NCI-H526 treated with DMSO at 0.1 percent for 48 hours (cell line): Measurements from ENCODE around the gene RAB5IF.
"Not testable (repeated sequence)": the region's sequence is repeated elsewhere in the genome, so short reads cannot be mapped to it uniquely, and the experiment has no call there.

Source experiments
- DNase-seq: peaks from one replicate; lab custom pipeline; 2025; lab: John Stamatoyannopoulos, UW

The RAB5IF gene

GRCh38 chr20:36629719-36630681 lies 24.4 kb downstream of the RAB5IF start:
- no peak for DNase-seq

GRCh38 chr20:36631646-36632045 lies 26.1 kb downstream of the RAB5IF start:
- no peak for DNase-seq

- DNase-seq: no peak
Measured at GRCh38 chr20:36632147-36632486, 26.5 kb downstream of the RAB5IF start.

GRCh38 chr20:36632487-36633284 lies 27.1 kb downstream of the RAB5IF start:
- no peak for DNase-seq

- no peak for DNase-seq
Measured at GRCh38 chr20:36633285-36633772, 27.8 kb downstream of the RAB5IF start.

- DNase-seq: no peak
Measured at GRCh38 chr20:36634342-36634741, 28.8 kb downstream of the RAB5IF start.

GRCh38 chr20:36638876-36639400 lies 33.4 kb downstream of the RAB5IF start:
- DNase-seq: not testable (repeated sequence)

GRCh38 chr20:36641506-36641843 lies 35.9 kb downstream of the RAB5IF start:
- no peak for DNase-seq

GRCh38 chr20:36642136-36642535 lies 36.6 kb downstream of the RAB5IF start:
- no peak for DNase-seq

- no peak for DNase-seq
Measured at GRCh38 chr20:36644032-36644705, 38.6 kb downstream of the RAB5IF start.

GRCh38 chr20:36644706-36645095 lies 39.1 kb downstream of the RAB5IF start:
- DNase-seq: no peak

GRCh38 chr20:36645353-36645752 lies 39.8 kb downstream of the RAB5IF start:
- no peak for DNase-seq

GRCh38 chr20:36645998-36646397 lies 40.4 kb downstream of the RAB5IF start, which contains the start of gene SLA2:
TSS of gene SLA2 (minus strand) at chr20:36646196. CDS start at chr20:36641335, 4,861 bp downstream.
- no peak for DNase-seq

GRCh38 chr20:36646678-36647077 lies 41.1 kb downstream of the RAB5IF start:
- DNase-seq: peak; percentile 60

GRCh38 chr20:36647196-36648121 lies 41.9 kb downstream of the RAB5IF start:
- no peak for DNase-seq

GRCh38 chr20:36653456-36653855 lies 47.9 kb downstream of the RAB5IF start:
- DNase-seq: no peak

GRCh38 chr20:36654506-36654905 lies 48.9 kb downstream of the RAB5IF start:
- DNase-seq: no peak

- DNase-seq: no peak
Measured at GRCh38 chr20:36655004-36655403, 49.4 kb downstream of the RAB5IF start.

GRCh38 chr20:36656733-36657132 lies 51.2 kb downstream of the RAB5IF start:
- no peak for DNase-seq

GRCh38 chr20:36658300-36658699 lies 52.7 kb downstream of the RAB5IF start:
- no peak for DNase-seq
